GM23338 (cell line): ENCODE measurements around the gene NEK6. TPM values are rescaled to one million over a fixed set of nuclear protein-coding genes. Genes with fewer than 3 reads are reported as not detected.

Experiments used
- ATAC-seq: fragments of 200-7000 bp; cut with Tn5 transposase; 3 replicates; pipeline ENCODE4 v1.9.1; 2020
- DNase-seq: peaks from one replicate; pipeline ENCODE4 v3.0.0-alpha.2; 2015; ENCODE audit warnings: low spot score
- H2AFZ ChIP-seq: fragments of 200-600 bp; sonication (generic); 2 replicates; pipeline ENCODE4 v1.8.0; 2016; ENCODE audit warnings: antibody characterized with exemption, mild to moderate bottlenecking, moderate library complexity
- H3F3A ChIP-seq: fragments of 200-600 bp; sonication (generic); replicated peaks from 2 replicates; pipeline ENCODE4 v1.8.0; 2017; ENCODE audit warnings: antibody characterized with exemption, mixed run types, low read depth
- H3K27ac ChIP-seq: fragments of 200-600 bp; sonication (generic); 2 replicates; pipeline ENCODE4 v1.6.1; 2016; ENCODE audit warnings: low read depth
- H3K27me3 ChIP-seq: fragments of 200-600 bp; sonication (generic); 2 replicates; pipeline ENCODE4 v1.8.0; 2016; ENCODE audit warnings: mild to moderate bottlenecking, mixed run types, moderate library complexity; ENCODE audit not compliant: insufficient read depth
- H3K36me3 ChIP-seq: fragments of 200-600 bp; sonication (generic); 2 replicates; pipeline ENCODE4 v1.8.0; 2016; ENCODE audit warnings: mild to moderate bottlenecking; ENCODE audit not compliant: insufficient read depth
- H3K4me1 ChIP-seq: fragments of 200-600 bp; sonication (generic); 2 replicates; pipeline ENCODE4 v1.8.0; 2016; ENCODE audit warnings: mild to moderate bottlenecking, moderate library complexity; ENCODE audit not compliant: insufficient read depth
- H3K4me2 ChIP-seq: fragments of 200-600 bp; sonication (generic); 2 replicates; pipeline ENCODE4 v1.7.1; 2017; ENCODE audit warnings: mixed run types
- H3K4me3 ChIP-seq: fragments of 200-600 bp; sonication (generic); 2 replicates; pipeline ENCODE4 v1.6.1; 2016; ENCODE audit warnings: mixed run types
- H3K79me2 ChIP-seq: fragments of 200-600 bp; sonication (generic); replicated peaks from 2 replicates; pipeline ENCODE4 v1.8.0; 2017; ENCODE audit warnings: mild to moderate bottlenecking; ENCODE audit not compliant: insufficient read depth
- H3K9me2 ChIP-seq: fragments of 200-600 bp; sonication (generic); 2 replicates; pipeline ENCODE4 v1.8.0; 2017; ENCODE audit not compliant: insufficient read depth
- H4K20me1 ChIP-seq: fragments of 200-600 bp; sonication (generic); replicated peaks from 2 replicates; pipeline ENCODE4 v1.8.0; 2017; ENCODE audit warnings: mild to moderate bottlenecking; ENCODE audit not compliant: insufficient read depth
- H3K27ac Mint-ChIP-seq: 2 replicates; pipeline ENCODE4 v1.8.0; 2020; ENCODE audit warnings: inconsistent platforms, mild to moderate bottlenecking, moderate library complexity, mixed read lengths
- H3K27me3 Mint-ChIP-seq: 3 replicates; pipeline ENCODE4 v1.8.0; 2022; ENCODE audit warnings: low read depth, mild to moderate bottlenecking, moderate library complexity, mixed read lengths, inconsistent platforms; ENCODE audit not compliant: insufficient read depth, poor library complexity
- H3K36me3 Mint-ChIP-seq: 3 replicates; pipeline ENCODE4 v1.8.0; 2021; ENCODE audit warnings: low read depth, mild to moderate bottlenecking, inconsistent platforms, moderate library complexity, mixed read lengths
- H3K4me1 Mint-ChIP-seq: 3 replicates; pipeline ENCODE4 v1.8.0; 2020; ENCODE audit warnings: mild to moderate bottlenecking, inconsistent platforms, mixed read lengths
- H3K4me3 Mint-ChIP-seq: 3 replicates; pipeline ENCODE4 v1.8.0; 2021; ENCODE audit warnings: moderate library complexity, mild to moderate bottlenecking, inconsistent platforms, mixed read lengths
- H3K9me3 Mint-ChIP-seq: 3 replicates; pipeline ENCODE4 v1.8.0; 2020; ENCODE audit warnings: moderate library complexity, mild to moderate bottlenecking, inconsistent platforms, mixed read lengths
- EZH2 ChIP-seq: fragments of 200-600 bp; sonication (generic); IDR thresholded peaks from one replicate; pipeline ENCODE4 v1.8.0; 2017; ENCODE audit warnings: antibody characterized with exemption, mild to moderate bottlenecking, low read depth; ENCODE audit not compliant: unreplicated experiment
- ZNF462 ChIP-seq: fragments of 250-450 bp; sonication (Bioruptor Pico); IDR thresholded peaks from 2 replicates; pipeline ENCODE4 v1.5.0; 2020; ENCODE audit warnings: mild to moderate bottlenecking, moderate library complexity
- polyA plus RNA-seq: library from polyadenylated mRNA; unstranded; fragments of >200 nt; fragmentation: Nextera tagmentation; extraction: Ambion mirVana; gene quantifications from 2 replicates; pipeline ENCODE4 v1.2.1, GENCODE V29; 2016
- total RNA-seq: library from RNA; depleted of rRNA; stranded (reverse); fragments of >200 nt; shearing (Covaris generic); gene quantifications from 2 replicates; pipeline ENCODE4 v1.2.3, GENCODE V29; 2014

The NEK6 gene
- total and polyA plus RNA-seq, 2 experiments from 2014 or later: 8.1 to 11.2 TPM

- no peak for TF ChIP-seq ZNF462
Measured at GRCh38 chr9:124214596-124215367, 43.0 kb upstream of the NEK6 start (continued).

GRCh38 chr9:124215368-124215910 is 42.3 kb upstream of the NEK6 start:
- DNase-seq (no peak), ATAC-seq (no peak)
- H3K36me3 Mint-ChIP-seq: no peaks in the 10 kb centered on the region
- H3K4me2 ChIP-seq: no peak overlapping the region
- H3K27ac ChIP-seq: no peak overlapping the region
- H3K9me2 ChIP-seq: no peaks in the 10 kb centered on the region
- no peaks in the 10 kb centered on the region for H3K4me1 ChIP-seq
- no peaks in the 10 kb centered on the region for H3F3A ChIP-seq
- no peaks in the 10 kb centered on the region for H3K79me2 ChIP-seq
- H3K27me3 Mint-ChIP-seq: peaks cover 2% of the 10 kb centered on the region
- H3K27ac Mint-ChIP-seq: no peak overlapping the region
- H2AFZ ChIP-seq: no peak overlapping the region
- H4K20me1 ChIP-seq: no peaks in the 10 kb centered on the region
- TF ChIP-seq ZNF462 (no peak), EZH2 (no peak)
- peaks cover 4% of the 10 kb centered on the region; the same call in 1 of the 3 replicates for H3K4me1 Mint-ChIP-seq
- H3K4me3 Mint-ChIP-seq: no peak overlapping the region
- H3K27me3 ChIP-seq: no peaks in the 10 kb centered on the region
- no peaks in the 10 kb centered on the region for H3K36me3 ChIP-seq
- H3K9me3 Mint-ChIP-seq: no peaks in the 10 kb centered on the region
- no peak overlapping the region for H3K4me3 ChIP-seq
